ENCODE results near the gene SERPINA4. TPM values are rescaled to one million over a fixed set of nuclear protein-coding genes. Genes with fewer than 3 reads are reported as not detected.

The SERPINA4 gene
- total RNA-seq, 1 donor from 2014 or later = not detected

DNA sequence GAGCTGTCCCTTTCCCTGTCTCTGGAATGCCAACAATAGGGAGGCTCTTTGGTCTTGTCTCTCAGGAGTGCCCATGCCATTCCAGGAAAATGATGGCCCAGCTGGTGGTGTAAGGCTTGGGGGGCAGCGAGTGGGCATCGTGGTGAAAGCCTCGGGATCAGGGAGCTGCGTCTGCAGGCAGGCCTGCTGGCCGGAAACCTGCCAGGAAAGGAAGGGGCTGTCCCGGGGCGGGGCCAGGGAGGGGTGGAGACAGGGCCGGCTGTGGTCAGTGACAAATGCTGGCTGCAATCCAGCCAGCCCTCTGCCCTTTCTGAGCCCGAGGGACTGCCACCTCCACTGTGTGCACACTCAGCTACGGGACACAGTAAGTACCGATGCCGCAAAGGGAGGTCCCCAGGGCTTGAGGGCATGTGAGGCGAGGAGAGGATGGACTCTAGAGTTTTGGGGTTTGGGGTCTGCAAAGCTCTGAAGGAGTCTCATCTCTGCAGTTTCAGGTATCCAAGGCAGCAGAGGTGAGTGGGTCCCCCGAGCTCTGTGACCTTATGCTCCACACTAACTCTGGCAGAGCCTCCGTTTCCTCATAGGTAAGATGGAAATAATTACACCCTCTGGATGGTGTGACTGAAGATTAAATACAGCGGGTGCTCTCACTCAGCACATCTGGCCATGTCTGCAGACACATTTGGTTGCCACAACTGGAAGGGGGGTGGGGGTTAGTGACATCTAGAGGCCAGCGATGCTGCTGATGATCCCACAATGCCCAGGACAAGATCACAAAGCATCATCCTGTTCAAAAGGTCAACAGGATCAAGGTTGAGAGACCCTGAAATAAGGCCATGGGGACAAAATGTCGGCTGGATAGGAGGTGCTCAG is 20.1 kb downstream of the SERPINA4 start, which contains the start of gene SERPINA5:
SERPINA5 (plus strand) TSS at position 300 of the 873 bp plus-strand sequence. CDS start 5,937 bp downstream, outside the sequence.
- Mint-ChIP-seq H3K4me3 (ENCODE audit: unreplicated experiment) (no peak within 1 kb of the TSS), H3K27me3 (ENCODE audit: low read depth, unreplicated experiment) (peaks cover 24% of the 10 kb centered on the region), H3K27ac (ENCODE audit: unreplicated experiment) (no peak within 1 kb of the TSS), H3K36me3 (ENCODE audit: low read depth, unreplicated experiment) (no peaks in the 10 kb centered on the region), H3K9me3 (ENCODE audit: unreplicated experiment) (peaks cover 9% of the 10 kb centered on the region), H3K4me1 (ENCODE audit: low read depth, unreplicated experiment) (no peaks in the 10 kb centered on the region)
- Histone ChIP-seq H4K20me1 (ENCODE audit: insufficient read depth, low read length) (no peaks in the 10 kb centered on the region), H3K27ac (ENCODE audit: low read depth, low read length) (no peak within 1 kb of the TSS), H3K79me2 (ENCODE audit: insufficient read depth, low read length) (no peaks in the 10 kb centered on the region), H3K4me1 (ENCODE audit: insufficient read depth, low read length) (peaks cover 1% of the 10 kb centered on the region), H3K9ac (ENCODE audit: low read length) (no peak within 1 kb of the TSS), H3K27me3 (ENCODE audit: insufficient read depth, low read length) (no peaks in the 10 kb centered on the region), H3K4me2 (ENCODE audit: low read length) (peak within 1 kb of the TSS; percentile 32), H3K36me3 (ENCODE audit: insufficient read depth, low read length) (no peaks in the 10 kb centered on the region), H3K4me3 (ENCODE audit: insufficient read depth, low read depth, low read length) (no peak within 1 kb of the TSS), H3K9me3 (ENCODE audit: insufficient read depth, low read depth, low read length) (no peaks in the 10 kb centered on the region), H2AFZ (ENCODE audit: low read depth, low read length) (no peak within 1 kb of the TSS)
- no peak for DNase-seq (ENCODE audit: low read depth)
- FAIRE-seq = no peak
- no peak for TF ChIP-seq EZH2 (IDR thresholded peaks at IDR 0.05; ENCODE audit: insufficient read depth, low read length)
- TF ChIP-seq, protein P1, sequence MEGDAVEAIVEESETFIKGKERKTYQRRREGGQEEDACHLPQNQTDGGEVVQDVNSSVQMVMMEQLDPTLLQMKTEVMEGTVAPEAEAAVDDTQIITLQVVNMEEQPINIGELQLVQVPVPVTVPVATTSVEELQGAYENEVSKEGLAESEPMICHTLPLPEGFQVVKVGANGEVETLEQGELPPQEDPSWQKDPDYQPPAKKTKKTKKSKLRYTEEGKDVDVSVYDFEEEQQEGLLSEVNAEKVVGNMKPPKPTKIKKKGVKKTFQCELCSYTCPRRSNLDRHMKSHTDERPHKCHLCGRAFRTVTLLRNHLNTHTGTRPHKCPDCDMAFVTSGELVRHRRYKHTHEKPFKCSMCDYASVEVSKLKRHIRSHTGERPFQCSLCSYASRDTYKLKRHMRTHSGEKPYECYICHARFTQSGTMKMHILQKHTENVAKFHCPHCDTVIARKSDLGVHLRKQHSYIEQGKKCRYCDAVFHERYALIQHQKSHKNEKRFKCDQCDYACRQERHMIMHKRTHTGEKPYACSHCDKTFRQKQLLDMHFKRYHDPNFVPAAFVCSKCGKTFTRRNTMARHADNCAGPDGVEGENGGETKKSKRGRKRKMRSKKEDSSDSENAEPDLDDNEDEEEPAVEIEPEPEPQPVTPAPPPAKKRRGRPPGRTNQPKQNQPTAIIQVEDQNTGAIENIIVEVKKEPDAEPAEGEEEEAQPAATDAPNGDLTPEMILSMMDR (IDR thresholded peaks at IDR 0.05; ENCODE audit: insufficient read depth, low read depth, low read length) = no peak

DNA sequence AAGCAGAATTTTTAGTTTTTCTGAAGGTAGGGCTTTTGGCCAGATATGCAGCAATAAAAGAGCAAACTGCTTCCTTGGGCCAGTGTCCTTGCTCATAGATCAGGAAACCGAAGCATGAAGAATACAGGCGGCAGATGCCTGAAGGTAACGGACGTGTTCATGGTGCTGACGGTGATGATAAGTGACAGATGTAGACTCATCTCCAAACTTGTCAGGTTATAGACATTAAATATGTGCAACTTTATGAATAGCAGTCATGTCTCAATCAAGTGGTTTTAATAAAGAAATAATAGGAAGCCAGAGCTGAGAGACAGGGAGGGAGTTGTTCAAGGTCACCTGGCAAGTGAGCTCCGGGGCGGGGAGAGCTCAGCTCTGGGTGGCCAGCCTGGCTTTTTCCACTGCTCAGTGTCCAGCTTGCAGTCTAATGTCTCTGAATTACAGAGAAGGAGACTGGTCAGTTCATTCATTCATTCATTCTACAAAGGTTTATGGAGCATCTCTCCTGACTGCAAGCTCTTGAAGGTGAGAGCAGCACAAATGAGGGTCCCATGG is 21.0 kb downstream of the SERPINA4 start:
- peaks cover 9% of the 10 kb centered on the region for H3K9me3 Mint-ChIP-seq (ENCODE audit: unreplicated experiment)
- no peaks in the 10 kb centered on the region for H3K79me2 ChIP-seq (ENCODE audit: insufficient read depth, low read length)
- DNase-seq (ENCODE audit: low read depth) = no peak
- FAIRE-seq = no peak
- H3K4me1 Mint-ChIP-seq (ENCODE audit: low read depth, unreplicated experiment) = no peaks in the 10 kb centered on the region
- no peak overlapping the region for H2AFZ ChIP-seq (ENCODE audit: low read depth, low read length)
- no peaks in the 10 kb centered on the region for H3K36me3 Mint-ChIP-seq (ENCODE audit: low read depth, unreplicated experiment)
- no peak overlapping the region for H3K27ac Mint-ChIP-seq (ENCODE audit: unreplicated experiment)
- TF ChIP-seq, protein P1 (IDR thresholded peaks at IDR 0.05; ENCODE audit: insufficient read depth, low read depth, low read length) = no peak
- no peak for TF ChIP-seq EZH2 (IDR thresholded peaks at IDR 0.05; ENCODE audit: insufficient read depth, low read length)
- H3K27me3 Mint-ChIP-seq (ENCODE audit: low read depth, unreplicated experiment) = peaks cover 33% of the 10 kb centered on the region
- H3K4me3 ChIP-seq (ENCODE audit: insufficient read depth, low read depth, low read length) = no peak overlapping the region
- no peaks in the 10 kb centered on the region for H4K20me1 ChIP-seq (ENCODE audit: insufficient read depth, low read length)
- H3K9me3 ChIP-seq (ENCODE audit: insufficient read depth, low read depth, low read length) = no peaks in the 10 kb centered on the region
- no peak overlapping the region for H3K4me2 ChIP-seq (ENCODE audit: low read length)
- H3K36me3 ChIP-seq (ENCODE audit: insufficient read depth, low read length) = no peaks in the 10 kb centered on the region
- H3K4me3 Mint-ChIP-seq (ENCODE audit: unreplicated experiment) = no peak overlapping the region
- no peaks in the 10 kb centered on the region for H3K27me3 ChIP-seq (ENCODE audit: insufficient read depth, low read length)
- H3K27ac ChIP-seq (ENCODE audit: low read depth, low read length) = no peak overlapping the region
- no peak overlapping the region for H3K9ac ChIP-seq (ENCODE audit: low read length)
- H3K4me1 ChIP-seq (ENCODE audit: insufficient read depth, low read length) = no peaks in the 10 kb centered on the region

Measured in astrocyte (in vitro differentiated cells and primary cell).